HT1080 (cell line): ENCODE data around the gene PCYT2. TPM values are rescaled to one million over a fixed set of nuclear protein-coding genes. Genes with fewer than 3 reads are reported as not detected.

Source experiments
- DNase-seq: peaks from one replicate; pipeline ENCODE4 v3.0.0-alpha.2; 2015; ENCODE audit warnings: low read depth
- total RNA-seq: library from RNA; depleted of rRNA; stranded (reverse); fragments of >200 nt; shearing (Covaris generic); gene quantifications from 2 replicates; pipeline ENCODE4 v1.2.3, GENCODE V29; 2014; rRNA removed

The PCYT2 gene
- total RNA-seq, 1 experiment from 2014 or later = 34.8 TPM

GRCh38 chr17:81858967-81859905 is 52.0 kb downstream of the PCYT2 start:
- no peak for DNase-seq

GRCh38 chr17:81858170-81858966 is 52.8 kb downstream of the PCYT2 start:
- no peak for DNase-seq

DNA sequence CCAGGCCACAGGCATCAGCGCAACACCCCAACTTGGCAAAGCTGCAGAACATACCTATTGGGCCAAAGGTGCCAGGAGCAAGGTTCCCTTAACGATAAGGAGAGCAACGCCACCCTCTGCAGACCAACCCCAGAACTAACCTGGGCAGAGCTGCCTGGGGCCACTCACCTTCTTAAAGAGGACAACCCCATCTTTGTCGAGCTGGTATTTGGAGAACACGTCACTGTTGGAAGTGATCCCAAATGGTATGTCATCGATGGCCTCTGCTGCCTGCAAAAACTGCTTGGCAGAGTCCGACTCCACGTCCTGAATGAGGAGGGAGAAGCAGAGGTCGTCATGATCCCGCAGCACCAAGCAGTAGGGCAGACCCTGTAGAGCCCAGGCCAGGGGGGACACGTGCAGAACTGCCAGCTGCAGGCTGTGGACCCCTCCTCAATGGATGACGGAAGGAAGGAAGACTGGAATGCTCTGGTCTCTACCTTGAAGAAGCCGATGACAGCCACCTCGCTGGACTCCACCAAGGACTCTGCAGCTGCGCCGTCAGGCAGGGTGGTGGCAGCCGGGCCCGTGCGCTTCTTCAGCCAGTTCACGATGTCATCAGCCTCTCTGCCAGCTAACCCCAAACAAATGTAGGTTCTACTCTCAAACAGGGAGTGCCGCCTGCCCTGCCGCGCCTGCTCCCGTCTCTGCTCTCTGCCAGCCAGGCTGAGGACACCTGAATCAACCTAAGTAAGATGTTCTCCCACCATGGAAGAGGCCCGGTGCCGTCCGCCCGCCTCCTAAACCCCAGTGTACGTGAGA is 56.0 kb downstream of the PCYT2 start:
- DNase-seq = no peak

GRCh38 chr17:81852237-81852636 is 59.0 kb downstream of the PCYT2 start:
- DNase-seq = no peak

DNA sequence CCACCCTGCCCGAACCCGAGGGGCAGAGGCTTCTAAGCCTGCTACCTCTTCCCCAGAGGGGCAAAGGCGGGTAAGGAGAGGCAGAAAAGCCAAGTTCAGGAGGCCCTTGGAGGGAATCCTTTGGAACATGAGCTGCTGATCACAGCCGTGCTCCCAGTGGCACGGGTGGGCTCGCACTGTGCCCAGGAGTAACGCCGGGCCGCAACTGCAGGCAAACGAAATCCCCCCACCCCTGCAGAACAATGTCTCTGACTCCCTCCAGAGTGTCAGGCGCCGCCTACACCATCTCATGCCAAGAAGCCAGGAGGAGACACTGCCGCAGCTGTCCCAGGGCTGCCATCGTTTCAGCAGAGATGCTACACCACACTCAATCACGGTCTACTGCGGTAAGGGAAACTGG is 59.8 kb downstream of the PCYT2 start:
- no peak for DNase-seq

Other genes with a start within 250 kb of the PCYT2 start
- 63.5 and 66.8 TPM in 2 replicates for gene OXLD1, start 244.8 kb downstream of the PCYT2 start, total RNA-seq
- 47.3 and 60.3 TPM in 2 replicates for gene CCDC137, start 244.7 kb downstream of the PCYT2 start, total RNA-seq
- gene ARL16, start 227.6 kb downstream of the PCYT2 start, total RNA-seq = 47.9 and 59.7 TPM in 2 replicates
- gene HGS, start 227.4 kb downstream of the PCYT2 start, total RNA-seq = 165 and 172 TPM in 2 replicates
- 51.9 and 57.7 TPM in 2 replicates for gene MRPL12, start 208.0 kb downstream of the PCYT2 start, total RNA-seq
- 96.9 and 106 TPM in 2 replicates for gene SLC25A10, start 199.1 kb downstream of the PCYT2 start, total RNA-seq
- not detected in 2 replicates for gene GCGR, start 107.2 kb downstream of the PCYT2 start, total RNA-seq
- gene MCRIP1, start 78.1 kb downstream of the PCYT2 start, total RNA-seq = 81.9 and 87.0 TPM in 2 replicates
- 0.47 TPM in 1 of 2 replicates, not detected in the other for gene PPP1R27, start 76.3 kb downstream of the PCYT2 start, total RNA-seq
- gene P4HB, start 50.9 kb downstream of the PCYT2 start, total RNA-seq = 784 and 825 TPM in 2 replicates
- 206 and 315 TPM in 2 replicates for gene ARHGDIA, start 40.1 kb downstream of the PCYT2 start, total RNA-seq
- gene ALYREF, start 19.8 kb downstream of the PCYT2 start, total RNA-seq = 311 and 338 TPM in 2 replicates
- gene ANAPC11, start 19.7 kb downstream of the PCYT2 start, total RNA-seq = 100 and 133 TPM in 2 replicates
- 0.13 and 0.34 TPM in 2 replicates for gene NPB, start 9.2 kb downstream of the PCYT2 start, total RNA-seq
- 19.4 and 20.2 TPM in 2 replicates for gene SIRT7, start 6.8 kb upstream of the PCYT2 start, total RNA-seq
- 19.2 and 21.1 TPM in 2 replicates for gene MAFG, start 16.3 kb upstream of the PCYT2 start, total RNA-seq
- 58.8 and 67.1 TPM in 2 replicates for gene PYCR1, start 25.9 kb upstream of the PCYT2 start, total RNA-seq
- not detected in 2 replicates for gene MYADML2, start 35.8 kb upstream of the PCYT2 start, total RNA-seq
- not detected in 2 replicates for gene NOTUM, start 49.8 kb upstream of the PCYT2 start, total RNA-seq
- gene ASPSCR1, start 66.2 kb upstream of the PCYT2 start, total RNA-seq = 41.2 and 49.3 TPM in 2 replicates
- 97.0 and 172 TPM in 2 replicates for gene CENPX, start 111.5 kb upstream of the PCYT2 start, total RNA-seq
- gene LRRC45, start 111.9 kb upstream of the PCYT2 start, total RNA-seq = 16.1 and 17.2 TPM in 2 replicates
- 41.7 and 46.9 TPM in 2 replicates for gene RAC3, start 120.3 kb upstream of the PCYT2 start, total RNA-seq
- gene DCXR, start 126.3 kb upstream of the PCYT2 start, total RNA-seq = 75.1 and 83.5 TPM in 2 replicates
- 21.9 and 31.5 TPM in 2 replicates for gene RFNG, start 140.4 kb upstream of the PCYT2 start, total RNA-seq
- 240 and 272 TPM in 2 replicates for gene GPS1, start 140.5 kb upstream of the PCYT2 start, total RNA-seq
- 114 and 122 TPM in 2 replicates for gene DUS1L, start 154.4 kb upstream of the PCYT2 start, total RNA-seq
- gene FASN, start 186.8 kb upstream of the PCYT2 start, total RNA-seq = 140 and 151 TPM in 2 replicates